ENCODE data around the gene NLE1.
"Not testable (repeated sequence)": the region's sequence is repeated elsewhere in the genome, so short reads cannot be mapped to it uniquely, and the experiment has no call there.

The NLE1 gene

GRCh38 chr17:35121315-35121714 lies 20.8 kb downstream of the NLE1 start, which contains the start of gene FNDC8:
Gene FNDC8, plus strand, starts transcription at chr17:35121615. Its CDS starts 79 bp downstream, at chr17:35121694.
- H3K36me3 ChIP-seq (ENCODE audit: low read depth), result no peaks in the 10 kb centered on the region
- H3K4me3 ChIP-seq (ENCODE audit: severe bottlenecking), result no peak within 1 kb of the TSS
- ATAC-seq (ENCODE audit: low read depth) (no peak), DNase-seq (ENCODE audit: low spot score) (no peak)
- no peak within 1 kb of the TSS for H3K27ac ChIP-seq (ENCODE audit: poor library complexity, severe bottlenecking)
- H3K9me3 ChIP-seq (ENCODE audit: severe bottlenecking), result no peaks in the 10 kb centered on the region
- no peak for TF ChIP-seq CTCF (IDR thresholded peaks at IDR 0.05; ENCODE audit: poor library complexity, severe bottlenecking)
- peaks cover 2% of the 10 kb centered on the region for H3K4me1 ChIP-seq (ENCODE audit: insufficient read depth, poor library complexity, severe bottlenecking)
- H3K27me3 ChIP-seq (ENCODE audit: insufficient read depth, poor library complexity, severe bottlenecking), result no peaks in the 10 kb centered on the region

GRCh38 chr17:35119370-35120165 lies 22.5 kb downstream of the NLE1 start, which contains the start of gene RAD51D:
Gene RAD51D, minus strand, starts transcription at chr17:35119860. Its CDS starts 247 bp downstream, at chr17:35119613.
- peak; percentile 84 for ATAC-seq (ENCODE audit: low read depth)
- no peak for DNase-seq (ENCODE audit: low spot score)

GRCh38 chr17:35117984-35118383 lies 24.1 kb downstream of the NLE1 start:
- H3K36me3 ChIP-seq (ENCODE audit: low read depth), result no peaks in the 10 kb centered on the region
- H3K27ac ChIP-seq (ENCODE audit: poor library complexity, severe bottlenecking), result no peak overlapping the region
- DNase-seq (ENCODE audit: low spot score), result no peak
- H3K4me3 ChIP-seq (ENCODE audit: severe bottlenecking), result no peak overlapping the region
- no peak; the same call in 2 of the 3 replicates for ATAC-seq (ENCODE audit: low read depth)
- peak; percentile 59 for TF ChIP-seq CTCF (IDR thresholded peaks at IDR 0.05; ENCODE audit: poor library complexity, severe bottlenecking)
- H3K4me1 ChIP-seq (ENCODE audit: insufficient read depth, poor library complexity, severe bottlenecking), result peaks cover 2% of the 10 kb centered on the region
- no peaks in the 10 kb centered on the region for H3K27me3 ChIP-seq (ENCODE audit: insufficient read depth, poor library complexity, severe bottlenecking)
- no peaks in the 10 kb centered on the region for H3K9me3 ChIP-seq (ENCODE audit: severe bottlenecking)

More at GRCh38 chr17:35119370-35120165, 22.5 kb downstream of the NLE1 start, which contains the start of gene RAD51D:
- Histone ChIP-seq H3K4me3 (ENCODE audit: severe bottlenecking) (peak within 1 kb of the TSS; percentile 52), H3K27ac (ENCODE audit: poor library complexity, severe bottlenecking) (peak within 1 kb of the TSS; percentile 19), H3K27me3 (ENCODE audit: insufficient read depth, poor library complexity, severe bottlenecking) (no peaks in the 10 kb centered on the region), H3K36me3 (ENCODE audit: low read depth) (no peaks in the 10 kb centered on the region), H3K4me1 (ENCODE audit: insufficient read depth, poor library complexity, severe bottlenecking) (peaks cover 2% of the 10 kb centered on the region), H3K9me3 (ENCODE audit: severe bottlenecking) (no peaks in the 10 kb centered on the region)
- peak; percentile 96 for TF ChIP-seq CTCF (IDR thresholded peaks at IDR 0.05; ENCODE audit: poor library complexity, severe bottlenecking)

- Histone ChIP-seq H3K4me3 (ENCODE audit: severe bottlenecking) (no peak overlapping the region), H3K27me3 (ENCODE audit: insufficient read depth, poor library complexity, severe bottlenecking) (no peaks in the 10 kb centered on the region), H3K36me3 (ENCODE audit: low read depth) (no peaks in the 10 kb centered on the region), H3K9me3 (ENCODE audit: severe bottlenecking) (no peaks in the 10 kb centered on the region), H3K4me1 (ENCODE audit: insufficient read depth, poor library complexity, severe bottlenecking) (peaks cover 2% of the 10 kb centered on the region), H3K27ac (ENCODE audit: poor library complexity, severe bottlenecking) (no peak overlapping the region)
- ATAC-seq (ENCODE audit: low read depth) (no peak), DNase-seq (ENCODE audit: low spot score) (no peak)
- no peak for TF ChIP-seq CTCF (IDR thresholded peaks at IDR 0.05; ENCODE audit: poor library complexity, severe bottlenecking)
Observed at GRCh38 chr17:35116845-35117244, 25.3 kb downstream of the NLE1 start.

- ATAC-seq (ENCODE audit: low read depth); H3K9me3 ChIP-seq (ENCODE audit: severe bottlenecking); H3K4me3 ChIP-seq (ENCODE audit: severe bottlenecking); H3K27me3 ChIP-seq (ENCODE audit: insufficient read depth, poor library complexity, severe bottlenecking); H3K36me3 ChIP-seq (ENCODE audit: low read depth); DNase-seq (ENCODE audit: low spot score); H3K4me1 ChIP-seq (ENCODE audit: insufficient read depth, poor library complexity, severe bottlenecking); H3K27ac ChIP-seq (ENCODE audit: poor library complexity, severe bottlenecking): not testable (repeated sequence)
Observed at GRCh38 chr17:35110791-35111190, 31.3 kb downstream of the NLE1 start.

Measured in RWPE2 (cell line).